CD14-positive monocyte (primary cell): ENCODE results near the gene CA5A. TPM values are rescaled to one million over a fixed set of nuclear protein-coding genes. Genes with fewer than 3 reads are reported as not detected.

Source experiments
- DNase-seq, 3 donors: peaks; one replicate each; pipeline ENCODE4 v3.0.0-alpha.2; 2011 to 2022
- H2AFZ ChIP-seq: 2 replicates; pipeline ENCODE4 v1.6.0; 2012; ENCODE audit warnings: mild to moderate bottlenecking, low read depth, low read length, inconsistent platforms; ENCODE audit not compliant: insufficient read depth, poor library complexity, severe bottlenecking
- H3K27ac ChIP-seq, 2 donors: 1 replicate in 1 of 2; 2 replicates in 1 of 2; pipeline ENCODE4 v1.5.1; 2012 to 2013; ENCODE audit warnings: low read length in 2 of 2, control low read depth in 1 of 2, inconsistent platforms in 1 of 2, low read depth in 1 of 2, mild to moderate bottlenecking in 1 of 2
- H3K27me3 ChIP-seq, 2 donors: one replicate each; pipeline versions ENCODE4 v1.6.0 to v1.6.1; 2011 to 2013; ENCODE audit warnings: low read length in 2 of 2; ENCODE audit not compliant: control insufficient read depth in 2 of 2, insufficient read depth in 2 of 2
- H3K36me3 ChIP-seq, 2 donors: replicated peaks in 1 of 2; 1 replicate in 1 of 2; 2 replicates in 1 of 2; pipeline versions ENCODE4 v1.5.1 to v1.6.1; 2012 to 2013; ENCODE audit warnings: low read length in 2 of 2, control low read depth in 1 of 2, inconsistent platforms in 1 of 2, mild to moderate bottlenecking in 1 of 2; ENCODE audit not compliant: insufficient read depth in 2 of 2, control insufficient read depth in 1 of 2
- H3K4me1 ChIP-seq, 2 donors: 1 replicate in 1 of 2; 2 replicates in 1 of 2; pipeline versions ENCODE4 v1.5.1 to v1.6.1; 2012 to 2013; ENCODE audit warnings: low read length in 2 of 2, control low read depth in 1 of 2, inconsistent platforms in 1 of 2, mild to moderate bottlenecking in 1 of 2, moderate library complexity in 1 of 2; ENCODE audit not compliant: insufficient read depth in 2 of 2, control insufficient read depth in 1 of 2
- H3K4me2 ChIP-seq: replicated peaks from 2 replicates; pipeline ENCODE3; 2012; ENCODE audit warnings: low read length, moderate library complexity, mild to moderate bottlenecking; ENCODE audit not compliant: poor library complexity, severe bottlenecking; ENCODE audit errors: extremely low read depth
- H3K4me3 ChIP-seq, 3 experiments: fragments of 200-600 bp in 1 of 3; sonication (generic) in 1 of 3; replicated peaks in 1 of 3; 1 replicate in 2 of 3; 2 replicates in 1 of 3; pipeline ENCODE4 v1.5.1; 2011 to 2013; ENCODE audit warnings: low read length in 3 of 3, mild to moderate bottlenecking in 3 of 3, control low read depth in 2 of 3, low read depth in 2 of 3, inconsistent platforms in 1 of 3, moderate library complexity in 1 of 3
- H3K79me2 ChIP-seq: 2 replicates; pipeline ENCODE4 v1.6.0; 2012; ENCODE audit warnings: mild to moderate bottlenecking, control low read depth, inconsistent platforms, low read length, moderate library complexity; ENCODE audit not compliant: insufficient read depth
- H3K9ac ChIP-seq: 2 replicates; pipeline ENCODE4 v1.6.0; 2017; ENCODE audit warnings: low read length, mild to moderate bottlenecking; ENCODE audit not compliant: insufficient read depth, poor library complexity, severe bottlenecking
- H3K9me3 ChIP-seq, 2 donors: replicated peaks in 1 of 2; 1 replicate in 1 of 2; 2 replicates in 1 of 2; pipeline versions ENCODE4 v1.5.1 to v1.6.1; 2012 to 2013; ENCODE audit warnings: low read length in 2 of 2, control low read depth in 1 of 2; ENCODE audit not compliant: control insufficient read depth in 1 of 2, insufficient read depth in 1 of 2
- H4K20me1 ChIP-seq: 2 replicates; pipeline ENCODE4 v1.6.0; 2012; ENCODE audit warnings: mild to moderate bottlenecking, low read length, control low read depth, moderate library complexity; ENCODE audit not compliant: insufficient read depth
- H3K27ac Mint-ChIP-seq, 7 donors: one replicate each; pipeline ENCODE4 v1.8.0; 2020; ENCODE audit warnings: mild to moderate bottlenecking in 7 of 7, mixed read lengths in 7 of 7, moderate library complexity in 6 of 7, inconsistent platforms in 2 of 7
- H3K27me3 Mint-ChIP-seq, 3 donors: one replicate each; pipeline ENCODE4 v1.8.0; 2021 to 2022; ENCODE audit warnings: low read depth in 3 of 3, mild to moderate bottlenecking in 3 of 3, mixed read lengths in 3 of 3, moderate library complexity in 3 of 3, inconsistent platforms in 1 of 3
- H3K36me3 Mint-ChIP-seq, 2 donors: one replicate each; pipeline ENCODE4 v1.8.0; 2020; ENCODE audit warnings: mixed read lengths in 2 of 2, inconsistent platforms in 1 of 2, mild to moderate bottlenecking in 1 of 2
- H3K4me1 Mint-ChIP-seq: one replicate; pipeline ENCODE4 v1.8.0; 2020; ENCODE audit warnings: mild to moderate bottlenecking, mixed read lengths
- H3K4me3 Mint-ChIP-seq, 2 donors: one replicate each; pipeline ENCODE4 v1.8.0; 2020; ENCODE audit warnings: mild to moderate bottlenecking in 2 of 2, mixed read lengths in 2 of 2, moderate library complexity in 1 of 2
- H3K9me3 Mint-ChIP-seq, 7 donors: one replicate each; pipeline ENCODE4 v1.8.0; 2020 to 2022; ENCODE audit warnings: mixed read lengths in 7 of 7, mild to moderate bottlenecking in 6 of 7, moderate library complexity in 6 of 7, inconsistent platforms in 2 of 7
- WGBS: methylation state at CpG from one replicate; pipeline ENCODE4 v1.1.5; 2013; ENCODE audit warnings: missing lambda C conversion rate; ENCODE audit not compliant: insufficient coverage; 5-methylcytosine and 5-hydroxymethylcytosine counted together
- intact Hi-C, 2 donors: fragments of 100-400 bp; cut with micrococcal nuclease; formaldehyde crosslinking; loops; one replicate each; pipeline versions ENCODE4 v1.15.0 to v1.15.1; 2023
- polyA plus RNA-seq, 3 donors: library from polyadenylated mRNA; depleted of rRNA in 1 of 3; unstranded in 2 of 3; stranded (reverse) in 1 of 3; fragments of 300-500 nt in 2 of 3; fragments of >200 nt in 1 of 3; fragmentation: Illumina TruSeq in 2 of 3; gene quantifications; 1 replicate in 2 of 3; 2 replicates in 1 of 3; pipeline ENCODE4 v1.2.3, GENCODE V29; 2012 to 2021
- TF ChIP-seq, protein P1 (sequence below): fragments of 200-600 bp; IDR thresholded peaks from one replicate; pipeline ENCODE4 v1.8.0; 2022; ENCODE audit warnings: antibody characterized with exemption, mild to moderate bottlenecking

The CA5A gene
- polyA plus RNA-seq, 3 donors: not detected

DNA sequence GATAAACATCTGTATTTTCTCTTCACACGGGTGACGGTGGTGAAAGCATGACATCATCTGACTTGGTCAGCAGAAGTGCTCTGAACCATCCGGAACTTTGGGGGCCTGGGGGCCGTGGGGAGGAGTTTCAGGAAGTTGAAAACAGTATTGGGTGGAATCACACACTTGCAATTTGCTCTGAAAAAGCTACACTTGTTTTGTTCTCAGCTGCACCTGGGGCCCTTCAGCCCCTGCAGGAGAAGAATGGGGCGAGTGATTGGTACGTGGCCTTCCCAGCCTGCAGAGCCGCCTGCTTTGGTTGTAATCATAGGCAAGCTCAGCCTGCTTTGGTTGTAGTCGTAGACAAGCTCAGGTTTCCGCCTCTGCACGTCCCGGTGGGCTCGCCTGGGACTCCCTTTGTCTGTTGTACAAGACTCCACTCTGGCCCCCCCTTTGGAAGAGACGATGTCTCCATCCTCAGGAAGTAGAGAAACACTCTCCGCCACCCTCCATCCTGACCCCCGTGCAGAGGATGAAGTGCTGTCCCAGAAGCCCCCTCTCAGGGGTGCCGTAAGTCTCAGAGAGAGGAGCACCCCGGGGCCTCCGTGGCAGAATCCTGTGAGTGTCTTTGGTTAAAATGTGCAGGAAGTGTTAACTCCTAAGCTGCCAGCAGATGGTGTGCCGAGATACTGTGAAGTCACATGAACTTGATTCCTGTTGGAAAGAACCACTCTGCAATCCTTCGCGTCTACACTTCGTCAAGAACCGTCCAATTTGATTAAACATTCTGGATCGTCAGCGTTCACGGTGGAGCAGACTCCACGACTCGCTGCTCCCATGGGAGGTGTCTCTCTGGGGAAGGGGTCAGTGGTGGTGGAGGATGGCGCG is 20.3 kb upstream of the CA5A start:
- intact Hi-C loops: loop anchor here in 1 of 2 donors (2.0 to 10.0 kb wide), 2 partner anchors 48 to 748 kb away; partner anchors contain the start of genes CTU2 and RNF166
- peaks cover 85% of the 10 kb centered on the region for H3K79me2 ChIP-seq
- H3K9me3 ChIP-seq: no peaks in the 10 kb centered on the region
- H3K4me1 ChIP-seq: peaks cover 74 to 86% of the 10 kb centered on the region in 2 donors
- H3K27ac Mint-ChIP-seq: peak overlapping the region; percentile 96 to 100 (median 97)
- H3K4me3 Mint-ChIP-seq: peak overlapping the region; percentile 81 to 84
- peaks cover 0 to 15% of the 10 kb centered on the region in 2 donors for H3K36me3 ChIP-seq
- peaks cover 0 to 2% (median 0%) of the 10 kb centered on the region in 7 donors for H3K9me3 Mint-ChIP-seq
- TF ChIP-seq, protein P1, sequence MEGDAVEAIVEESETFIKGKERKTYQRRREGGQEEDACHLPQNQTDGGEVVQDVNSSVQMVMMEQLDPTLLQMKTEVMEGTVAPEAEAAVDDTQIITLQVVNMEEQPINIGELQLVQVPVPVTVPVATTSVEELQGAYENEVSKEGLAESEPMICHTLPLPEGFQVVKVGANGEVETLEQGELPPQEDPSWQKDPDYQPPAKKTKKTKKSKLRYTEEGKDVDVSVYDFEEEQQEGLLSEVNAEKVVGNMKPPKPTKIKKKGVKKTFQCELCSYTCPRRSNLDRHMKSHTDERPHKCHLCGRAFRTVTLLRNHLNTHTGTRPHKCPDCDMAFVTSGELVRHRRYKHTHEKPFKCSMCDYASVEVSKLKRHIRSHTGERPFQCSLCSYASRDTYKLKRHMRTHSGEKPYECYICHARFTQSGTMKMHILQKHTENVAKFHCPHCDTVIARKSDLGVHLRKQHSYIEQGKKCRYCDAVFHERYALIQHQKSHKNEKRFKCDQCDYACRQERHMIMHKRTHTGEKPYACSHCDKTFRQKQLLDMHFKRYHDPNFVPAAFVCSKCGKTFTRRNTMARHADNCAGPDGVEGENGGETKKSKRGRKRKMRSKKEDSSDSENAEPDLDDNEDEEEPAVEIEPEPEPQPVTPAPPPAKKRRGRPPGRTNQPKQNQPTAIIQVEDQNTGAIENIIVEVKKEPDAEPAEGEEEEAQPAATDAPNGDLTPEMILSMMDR: peak; percentile 38
- peaks cover 82% of the 10 kb centered on the region for H3K4me1 Mint-ChIP-seq
- H4K20me1 ChIP-seq: peaks cover 1% of the 10 kb centered on the region
- H3K4me2 ChIP-seq: peak overlapping the region; percentile 89
- H3K36me3 Mint-ChIP-seq: peaks cover 40 to 47% of the 10 kb centered on the region in 2 donors
- no peaks in the 10 kb centered on the region for H3K27me3 ChIP-seq
- H3K4me3 ChIP-seq: peak overlapping the region; percentile 47 to 94 (median 49)
- H3K27ac ChIP-seq: peak overlapping the region; percentile 97 to 99
- peak overlapping the region; percentile 14 for H2AFZ ChIP-seq
- DNase-seq: peak; percentile 87 to 93 (median 88)
- peak overlapping the region; percentile 90 for H3K9ac ChIP-seq
- H3K27me3 Mint-ChIP-seq: peaks cover 0 to 6% (median 1%) of the 10 kb centered on the region in 3 donors
- 13% methylated on average over 21 of the region's 30 CpGs for WGBS

DNA sequence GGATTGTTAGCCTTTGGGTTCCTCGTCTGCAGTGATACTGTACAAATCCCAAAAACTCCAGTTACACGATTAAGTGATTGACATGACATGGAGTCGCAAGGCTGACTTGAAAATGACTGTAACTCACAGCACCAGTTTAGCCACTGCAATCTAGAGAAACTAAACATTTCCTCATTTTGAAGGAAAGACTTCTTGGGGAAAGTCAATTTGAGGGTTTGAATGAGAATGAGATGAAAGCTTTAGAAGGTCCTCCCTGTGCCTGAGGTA is 19.7 kb upstream of the CA5A start:
- Histone ChIP-seq H3K9me3 (no peaks in the 10 kb centered on the region), H3K9ac (peak overlapping the region; percentile 90), H4K20me1 (no peaks in the 10 kb centered on the region), H3K4me3 (peak overlapping the region in 1 of 3 experiments; percentile 94), H3K27ac (peak overlapping the region; percentile 97 to 99), H3K27me3 (no peaks in the 10 kb centered on the region), H3K36me3 (peaks cover 0 to 10% of the 10 kb centered on the region in 2 donors), H3K79me2 (peaks cover 80% of the 10 kb centered on the region), H3K4me1 (peaks cover 74 to 86% of the 10 kb centered on the region in 2 donors), H3K4me2 (peak overlapping the region; percentile 89), H2AFZ (peak overlapping the region; percentile 14)
- Mint-ChIP-seq H3K4me1 (peaks cover 81% of the 10 kb centered on the region), H3K36me3 (peaks cover 34 to 42% of the 10 kb centered on the region in 2 donors), H3K4me3 (peak overlapping the region; percentile 81 to 84), H3K9me3 (peaks cover 0 to 2% (median 0%) of the 10 kb centered on the region in 7 donors), H3K27ac (peak overlapping the region; percentile 96 to 100 (median 97)), H3K27me3 (peaks cover 0 to 6% (median 1%) of the 10 kb centered on the region in 3 donors)
- intact Hi-C loops: loop anchor here in 1 of 2 donors (2.0 to 10.0 kb wide), 2 partner anchors 49 to 749 kb away; partner anchors contain the start of genes CTU2 and RNF166
- 60% methylated on average over 1 of the region's 3 CpGs for WGBS
- no peak for DNase-seq
- TF ChIP-seq, protein P1: no peak
